ENCODE measurements around the gene INTS15.
A peak's percentile ranks its signal among the peaks of the same experiment; 100 is the strongest.
"Not testable (repeated sequence)": the region's sequence is repeated elsewhere in the genome, so short reads cannot be mapped to it uniquely, and the experiment has no call there.

The INTS15 gene

GRCh38 chr7:6589829-6590644 is at the start of gene INTS15:
Gene INTS15 (plus strand): TSS chr7:6590021. CDS start chr7:6590284, 263 bp downstream.
- DNase-seq (ENCODE audit: low read depth): peak; percentile 57

- no peak for DNase-seq (ENCODE audit: low read depth)
These were observed 47.5 kb upstream of the INTS15 start for GRCh38 chr7:6542368-6542767.

GRCh38 chr7:6545398-6546126 is 44.3 kb upstream of the INTS15 start:
- no peak for DNase-seq (ENCODE audit: low read depth)

GRCh38 chr7:6546498-6547251 is 43.1 kb upstream of the INTS15 start:
- no peak for DNase-seq (ENCODE audit: low read depth)

GRCh38 chr7:6547400-6547799 is 42.4 kb upstream of the INTS15 start:
- DNase-seq (ENCODE audit: low read depth): no peak

GRCh38 chr7:6551016-6551511 is 38.8 kb upstream of the INTS15 start, which contains the start of gene GRID2IP:
Gene GRID2IP (minus strand): TSS chr7:6551461. CDS start chr7:6551436, 25 bp downstream.
- no peak for DNase-seq (ENCODE audit: low read depth)

GRCh38 chr7:6553448-6554044 is 36.3 kb upstream of the INTS15 start:
- no peak for DNase-seq (ENCODE audit: low read depth)

GRCh38 chr7:6554848-6555247 is 35.0 kb upstream of the INTS15 start:
- DNase-seq (ENCODE audit: low read depth): no peak

GRCh38 chr7:6556196-6556595 is 33.6 kb upstream of the INTS15 start:
- no peak for DNase-seq (ENCODE audit: low read depth)

- no peak for DNase-seq (ENCODE audit: low read depth)
These were observed 31.0 kb upstream of the INTS15 start for GRCh38 chr7:6558837-6559236.

GRCh38 chr7:6559896-6560295 is 29.9 kb upstream of the INTS15 start:
- no peak for DNase-seq (ENCODE audit: low read depth)

GRCh38 chr7:6562106-6562505 is 27.7 kb upstream of the INTS15 start:
- DNase-seq (ENCODE audit: low read depth): no peak

- no peak for DNase-seq (ENCODE audit: low read depth)
These were observed 25.7 kb upstream of the INTS15 start for GRCh38 chr7:6563936-6564770.

- DNase-seq (ENCODE audit: low read depth): no peak
These were observed 24.2 kb upstream of the INTS15 start for GRCh38 chr7:6565655-6566054.

- no peak for DNase-seq (ENCODE audit: low read depth)
These were observed 21.9 kb upstream of the INTS15 start for GRCh38 chr7:6567886-6568285.

GRCh38 chr7:6571160-6571779 is 18.6 kb upstream of the INTS15 start:
- DNase-seq (ENCODE audit: low read depth): no peak

- DNase-seq (ENCODE audit: low read depth): no peak
These were observed 14.4 kb upstream of the INTS15 start for GRCh38 chr7:6575281-6576023.

GRCh38 chr7:6576024-6576866 is 13.6 kb upstream of the INTS15 start:
- DNase-seq (ENCODE audit: low read depth): no peak

GRCh38 chr7:6576867-6577368 is 12.9 kb upstream of the INTS15 start:
- DNase-seq (ENCODE audit: low read depth): not testable (repeated sequence)
